Mesothelial cell of epicardium (in vitro differentiated cells): ENCODE measurements around the gene FAM151B. TPM values are rescaled to one million over a fixed set of nuclear protein-coding genes. Genes with fewer than 3 reads are reported as not detected.

Experiments
- DNase-seq, 2 experiments: peaks; one replicate each; pipeline ENCODE4 v3.0.0; 2021; ENCODE audit warnings: low spot score in 2 of 2; ENCODE audit not compliant: unreplicated experiment in 2 of 2
- H3K27ac Mint-ChIP-seq: 2 replicates; pipeline ENCODE4 v1.8.0; 2021; ENCODE audit warnings: mixed read lengths
- H3K27me3 Mint-ChIP-seq: 2 replicates; pipeline ENCODE4 v1.8.0; 2021; ENCODE audit warnings: low read depth, mixed read lengths
- H3K36me3 Mint-ChIP-seq: 2 replicates; pipeline ENCODE4 v1.8.0; 2021; ENCODE audit warnings: mixed read lengths
- H3K4me1 Mint-ChIP-seq: 2 replicates; pipeline ENCODE4 v1.8.0; 2021; ENCODE audit warnings: mixed read lengths
- H3K4me3 Mint-ChIP-seq: 2 replicates; pipeline ENCODE4 v1.8.0; 2021; ENCODE audit warnings: mild to moderate bottlenecking, moderate library complexity, mixed read lengths
- H3K9me3 Mint-ChIP-seq: 2 replicates; pipeline ENCODE4 v1.8.0; 2021; ENCODE audit warnings: mixed read lengths
- CTCF ChIP-seq: fragments of 200-600 bp; sonication (generic); IDR thresholded peaks from one replicate; pipeline ENCODE4 v1.5.0; 2021; ENCODE audit warnings: antibody characterized with exemption; ENCODE audit not compliant: unreplicated experiment
- total RNA-seq: library from RNA; stranded (reverse); gene quantifications from 3 replicates; pipeline ENCODE4 v1.2.1, GENCODE V29; 2021

The FAM151B gene
- total RNA-seq, 1 donor from 2014 or later, result 1.5 TPM

GRCh38 chr5:80480354-80480753 is 7.5 kb upstream of the FAM151B start:
- H3K4me3 Mint-ChIP-seq, result no peak overlapping the region
- H3K36me3 Mint-ChIP-seq, result peaks cover 66% of the 10 kb centered on the region
- TF ChIP-seq CTCF, result no peak
- no peak for DNase-seq
- no peak overlapping the region for H3K27ac Mint-ChIP-seq
- no peaks in the 10 kb centered on the region for H3K27me3 Mint-ChIP-seq
- no peaks in the 10 kb centered on the region for H3K4me1 Mint-ChIP-seq
- H3K9me3 Mint-ChIP-seq, result peaks cover 47% of the 10 kb centered on the region

- DNase-seq, result no peak
- H3K36me3 Mint-ChIP-seq, result peaks cover 67% of the 10 kb centered on the region
- TF ChIP-seq CTCF, result no peak
- no peaks in the 10 kb centered on the region for H3K4me1 Mint-ChIP-seq
- no peak overlapping the region for H3K4me3 Mint-ChIP-seq
- H3K27me3 Mint-ChIP-seq, result no peaks in the 10 kb centered on the region
- peaks cover 48% of the 10 kb centered on the region for H3K9me3 Mint-ChIP-seq
- H3K27ac Mint-ChIP-seq, result no peak overlapping the region
Observed at GRCh38 chr5:80481019-80481893, 6.6 kb upstream of the FAM151B start.

GRCh38 chr5:80482578-80482977 is 5.3 kb upstream of the FAM151B start:
- Mint-ChIP-seq H3K27me3 (no peaks in the 10 kb centered on the region), H3K36me3 (peaks cover 67% of the 10 kb centered on the region), H3K4me1 (peaks cover 7% of the 10 kb centered on the region), H3K9me3 (peaks cover 48% of the 10 kb centered on the region), H3K4me3 (no peak overlapping the region), H3K27ac (no peak overlapping the region)
- no peak for TF ChIP-seq CTCF
- no peak for DNase-seq

- Mint-ChIP-seq H3K36me3 (peaks cover 61% of the 10 kb centered on the region), H3K4me1 (peaks cover 9% of the 10 kb centered on the region), H3K9me3 (peaks cover 48% of the 10 kb centered on the region), H3K27me3 (no peaks in the 10 kb centered on the region), H3K4me3 (no peak overlapping the region), H3K27ac (no peak overlapping the region)
- TF ChIP-seq CTCF, result no peak
- no peak for DNase-seq
Observed at GRCh38 chr5:80483636-80484232, 4.2 kb upstream of the FAM151B start.

GRCh38 chr5:80487444-80487828 is 464 bp upstream of the FAM151B start:
- Mint-ChIP-seq H3K4me3 (peak overlapping the region; percentile 95), H3K9me3 (peaks cover 18% of the 10 kb centered on the region), H3K27me3 (no peaks in the 10 kb centered on the region), H3K27ac (peak overlapping the region; percentile 87), H3K36me3 (peaks cover 26% of the 10 kb centered on the region), H3K4me1 (peaks cover 13% of the 10 kb centered on the region)
- no peak for TF ChIP-seq CTCF
- no peak for DNase-seq
